GM18520 (cell line): ENCODE data around the gene CNOT6.

ENCODE experiments used
- ATAC-seq: cut with Tn5 transposase; IDR thresholded peaks from one replicate; pipeline ENCODE4 v1.9.1; 2021; ENCODE audit not compliant: unreplicated experiment

CNOT6 gene

DNA sequence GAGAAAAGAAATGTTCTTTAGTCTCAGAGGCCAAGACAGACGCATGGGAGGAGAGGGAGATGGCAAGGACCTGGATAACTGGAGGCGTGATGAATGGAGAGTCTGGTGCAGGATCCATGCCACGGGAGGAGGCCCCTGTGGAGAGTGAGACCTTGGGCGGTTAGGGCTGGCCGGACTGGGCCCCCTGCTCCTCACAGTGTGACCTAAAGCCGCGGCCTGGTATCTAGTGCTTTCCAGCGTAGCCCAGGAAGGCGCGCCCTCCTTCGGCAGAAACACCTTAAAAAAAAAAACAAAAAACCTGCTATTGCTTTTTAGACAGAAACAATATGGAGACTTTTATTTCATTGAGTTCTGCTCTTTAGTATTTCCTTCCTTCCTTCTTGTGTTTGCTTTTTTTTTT lies 64.1 kb downstream of the CNOT6 start:
- no peak for ATAC-seq

GRCh38 chr5:180563994-180564393 lies 69.8 kb downstream of the CNOT6 start:
- ATAC-seq, result no peak

GRCh38 chr5:180568914-180569313 lies 74.7 kb downstream of the CNOT6 start:
- no peak for ATAC-seq

- no peak for ATAC-seq
These were observed 81.4 kb downstream of the CNOT6 start for GRCh38 chr5:180575571-180575970.

GRCh38 chr5:180580681-180581080 lies 86.5 kb downstream of the CNOT6 start:
- no peak for ATAC-seq

DNA sequence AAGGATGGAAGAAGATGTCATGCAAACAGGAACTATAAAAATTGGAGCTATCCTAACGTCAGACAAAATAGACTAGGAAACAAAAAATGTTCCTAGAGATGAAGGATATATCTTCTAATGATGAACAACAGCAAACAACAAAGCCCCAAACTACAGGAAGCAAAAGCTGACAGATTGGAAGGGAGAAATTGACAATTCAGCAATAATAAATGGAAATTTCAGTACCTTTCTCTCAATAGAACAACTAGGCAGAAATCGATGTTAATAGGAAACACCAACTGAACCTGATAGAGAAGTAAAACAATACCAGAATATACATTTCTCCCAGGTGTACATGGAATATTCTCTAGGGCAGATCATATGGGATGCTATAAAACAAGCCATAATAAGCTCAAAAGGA lies 89.6 kb downstream of the CNOT6 start:
- ATAC-seq, result no peak

- ATAC-seq, result no peak
These were observed 92.0 kb downstream of the CNOT6 start for GRCh38 chr5:180586204-180586603.

DNA sequence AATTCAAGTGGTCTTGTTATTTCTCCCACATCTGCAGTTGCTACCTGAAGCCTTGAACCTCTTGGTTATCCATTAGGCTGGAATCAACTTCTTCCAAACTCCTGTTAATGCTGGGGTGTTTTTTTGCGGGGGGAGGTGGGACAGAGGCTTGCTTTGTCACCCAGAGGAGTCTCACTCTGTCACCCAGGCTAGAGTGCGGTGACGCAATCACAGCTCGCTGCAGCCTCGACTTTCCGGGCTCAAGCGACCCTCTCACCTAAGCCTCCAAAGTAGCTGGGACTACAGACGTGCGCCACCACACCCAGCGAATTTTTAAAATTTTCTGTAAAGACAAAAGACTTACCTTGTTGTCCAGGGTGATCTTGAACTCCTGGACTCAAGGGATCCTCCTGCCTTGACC lies 92.7 kb downstream of the CNOT6 start:
- ATAC-seq, result no peak

DNA sequence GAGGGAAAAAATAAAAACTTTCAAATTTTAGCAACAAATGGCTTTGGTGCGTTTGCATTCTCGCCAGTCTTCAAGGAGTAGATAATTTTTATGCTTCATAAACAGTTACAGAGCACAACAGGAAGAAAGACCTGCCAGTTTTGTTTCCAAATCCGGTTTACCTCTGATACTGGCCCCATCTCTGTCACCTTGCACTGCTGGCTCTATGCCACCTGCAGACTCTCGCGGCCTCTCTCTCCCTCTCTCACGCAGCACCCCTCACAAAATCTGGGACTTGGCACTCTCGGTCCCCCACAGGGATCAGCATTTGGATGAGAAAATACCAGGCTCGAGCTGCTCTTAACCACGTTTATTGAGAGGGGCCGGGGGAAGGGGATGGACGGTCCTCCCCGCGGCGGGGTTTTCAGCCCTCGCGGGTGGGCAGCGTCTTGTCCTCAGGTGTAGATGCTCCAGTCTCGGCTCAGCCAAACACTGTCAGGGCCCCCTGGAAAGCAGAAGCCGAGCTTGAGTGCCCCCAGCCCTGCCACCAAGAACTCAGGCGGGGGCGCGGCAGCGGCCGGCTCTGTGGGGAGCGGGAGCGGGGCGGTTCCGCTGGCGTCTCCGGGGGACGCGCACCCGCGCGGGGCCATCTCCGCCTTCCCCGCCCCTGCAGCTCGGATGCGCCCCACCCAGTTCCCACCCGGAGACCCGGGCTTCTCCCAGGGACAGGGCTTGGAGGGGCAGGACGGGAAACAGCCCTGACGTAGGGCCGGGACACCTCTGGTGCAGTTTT lies 95.8 kb downstream of the CNOT6 start:
- no peak for ATAC-seq

- ATAC-seq, result no peak
These were observed 96.5 kb downstream of the CNOT6 start for GRCh38 chr5:180590543-180591310.

- ATAC-seq, result no peak
These were observed 97.2 kb downstream of the CNOT6 start, which contains the start of gene SCGB3A1 for GRCh38 chr5:180591311-180591887. Gene SCGB3A1, minus strand, starts transcription at chr5:180591499. Its CDS starts 37 bp downstream, at chr5:180591462.

GRCh38 chr5:180592176-180592575 lies 98.0 kb downstream of the CNOT6 start:
- no peak for ATAC-seq

- no peak for ATAC-seq
These were observed 99.4 kb downstream of the CNOT6 start for GRCh38 chr5:180593446-180594206.

DNA sequence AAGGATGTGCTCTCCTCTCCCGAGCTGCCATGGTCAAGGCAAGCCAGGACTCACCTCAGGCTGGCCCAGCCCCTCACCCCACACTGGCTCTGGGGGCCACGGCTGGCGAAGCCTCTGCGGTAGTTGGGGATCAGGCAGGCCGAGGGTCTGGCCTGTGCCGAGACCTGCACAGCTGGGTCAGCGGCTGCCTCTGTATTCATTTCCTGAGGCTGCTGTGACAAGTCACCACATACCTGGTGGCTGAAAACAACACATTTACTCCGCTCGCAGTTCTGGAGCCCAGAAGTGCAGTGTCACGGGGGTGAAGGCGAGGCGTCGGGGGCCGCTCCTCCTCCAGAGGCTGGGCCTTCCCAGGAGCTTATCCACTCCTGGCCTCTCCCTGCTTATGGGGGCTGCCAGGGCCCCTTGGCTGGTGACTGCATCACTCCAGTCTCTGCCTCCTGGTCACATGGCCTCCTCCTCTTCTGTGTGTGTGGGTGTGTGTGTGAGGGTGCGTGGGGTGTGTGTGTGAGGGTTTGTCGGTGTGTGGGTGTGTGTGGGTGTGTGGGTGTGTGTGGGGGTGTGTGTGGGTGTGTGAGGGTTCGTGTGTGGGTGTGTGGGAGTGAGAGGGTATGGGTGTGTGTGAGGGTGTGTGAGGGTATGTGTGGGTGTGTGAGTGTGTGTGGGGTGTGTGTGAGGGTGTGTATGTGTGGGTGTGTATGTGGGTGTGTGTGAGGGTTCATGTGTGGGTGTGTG lies 100.3 kb downstream of the CNOT6 start:
- no peak for ATAC-seq

- ATAC-seq, result no peak
These were observed 100.8 kb downstream of the CNOT6 start for GRCh38 chr5:180595046-180595379.

DNA sequence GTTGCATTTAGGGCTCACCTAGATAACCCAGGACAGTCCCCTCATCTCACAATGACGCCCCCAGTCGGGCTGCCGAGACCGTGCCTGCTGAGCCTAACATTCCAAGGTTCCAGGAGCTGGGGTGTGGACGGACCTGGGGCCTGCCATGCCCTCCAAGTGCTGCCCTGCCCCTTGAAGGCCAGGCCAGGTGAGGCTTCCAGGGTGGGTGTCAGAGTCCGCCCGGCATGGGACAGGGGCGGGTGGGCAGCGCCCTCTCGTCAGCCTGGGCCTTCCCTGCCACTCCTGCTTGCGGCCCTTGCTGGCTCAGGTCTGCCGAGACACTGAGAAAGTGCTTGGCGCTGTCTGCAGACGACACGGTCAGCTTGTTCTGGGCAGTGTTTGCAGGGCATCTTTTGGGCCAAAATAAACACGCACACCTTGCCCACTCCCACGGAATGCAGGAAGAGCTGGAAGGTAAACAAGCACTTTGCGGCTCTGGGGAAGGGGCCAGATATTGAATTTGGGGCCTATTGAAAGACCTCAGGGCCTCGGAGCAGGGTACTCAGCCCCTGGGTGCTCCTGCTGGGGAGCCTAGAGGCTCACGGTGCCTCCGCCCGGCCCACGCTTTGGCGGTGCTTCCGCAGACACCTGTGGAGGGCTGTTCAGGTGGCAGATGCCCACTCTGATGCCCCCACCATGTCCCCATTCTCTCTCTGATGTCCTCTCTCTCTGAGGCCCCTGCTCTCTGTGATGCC lies 101.4 kb downstream of the CNOT6 start:
- ATAC-seq, result no peak

GRCh38 chr5:180596115-180596667 lies 102.0 kb downstream of the CNOT6 start:
- no peak for ATAC-seq

DNA sequence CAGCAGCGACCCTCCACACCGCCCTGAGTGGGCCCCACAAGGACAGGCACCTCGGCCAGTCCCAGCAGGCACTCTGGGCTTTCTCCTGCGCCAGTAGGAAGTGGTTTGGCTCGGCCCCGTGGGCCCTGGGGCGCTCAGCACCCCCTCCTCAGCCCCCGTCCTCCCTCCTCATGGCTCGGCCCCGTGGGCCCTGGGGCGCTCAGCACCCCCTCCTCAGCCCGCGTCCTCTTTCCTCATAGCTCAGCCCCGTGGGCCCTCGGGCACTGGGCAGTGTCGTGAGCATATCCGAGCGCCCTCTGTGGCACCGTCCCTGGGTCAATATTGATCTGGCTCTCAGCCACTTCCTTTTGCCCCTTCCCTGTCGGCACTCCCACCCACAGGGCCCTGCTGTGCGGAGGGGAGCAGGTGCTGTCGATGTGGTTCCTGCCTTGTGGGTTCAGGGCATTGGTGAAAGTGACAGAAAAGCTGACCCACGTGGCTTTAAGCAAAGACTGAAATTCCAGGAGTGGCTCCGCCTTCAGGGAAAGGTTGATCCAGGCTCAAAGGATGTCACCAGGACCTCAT lies 102.6 kb downstream of the CNOT6 start:
- ATAC-seq, result no peak

DNA sequence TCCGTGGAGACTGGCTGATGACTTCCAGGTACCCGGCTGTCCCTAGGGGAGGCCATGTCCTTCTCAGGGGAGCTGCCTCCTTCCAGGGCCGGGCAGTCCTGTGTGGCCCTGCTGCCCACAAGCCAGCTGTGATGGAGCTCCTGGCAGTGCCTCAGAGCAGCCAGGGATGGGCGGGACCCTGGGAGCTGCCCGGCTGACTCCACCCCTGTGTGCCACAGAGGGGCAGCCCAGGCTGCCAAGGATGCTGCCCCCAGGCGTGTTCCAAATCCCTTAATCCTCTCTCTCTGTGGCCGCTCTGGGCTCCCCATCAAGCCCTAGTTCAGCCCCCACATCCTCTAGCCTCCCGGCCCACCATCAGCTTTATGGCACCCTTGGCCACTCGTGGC lies 104.1 kb downstream of the CNOT6 start:
- ATAC-seq, result no peak
